Sigmoid colon (tissue), 7 donors: ENCODE data around the gene CRYGA. TPM values are rescaled to one million over a fixed set of nuclear protein-coding genes. Genes with fewer than 3 reads are reported as not detected.

Source experiments
- DNase-seq: peaks from one replicate; pipeline ENCODE4 v3.0.0-alpha.2; 2019
- H3K27ac ChIP-seq, 4 donors: fragments of 200-600 bp; sonication (generic); one replicate each; pipeline ENCODE4 v1.5.1; 2016 to 2019; ENCODE audit warnings: mild to moderate bottlenecking in 1 of 4
- H3K27me3 ChIP-seq, 3 donors: fragments of 200-600 bp; sonication (generic); one replicate each; pipeline ENCODE4 v1.5.1; 2019; ENCODE audit warnings: mild to moderate bottlenecking in 1 of 3
- H3K36me3 ChIP-seq, 4 donors: fragments of 200-600 bp; sonication (generic); one replicate each; pipeline ENCODE4 v1.5.1; 2016 to 2019
- H3K4me1 ChIP-seq, 4 donors: fragments of 200-600 bp; sonication (generic); one replicate each; pipeline ENCODE4 v1.5.1; 2017 to 2019
- H3K4me3 ChIP-seq, 4 donors: fragments of 200-600 bp; sonication (generic); one replicate each; pipeline ENCODE4 v1.5.1; 2017 to 2019; ENCODE audit warnings: mild to moderate bottlenecking in 2 of 4, moderate library complexity in 1 of 4
- H3K9me3 ChIP-seq, 4 donors: fragments of 200-600 bp in 3 of 4; sonication (generic) in 3 of 4; one replicate each; pipeline versions ENCODE4 v1.5.1 to v1.6.1; 2013 to 2019
- CTCF ChIP-seq, 4 experiments: fragments of 450-650 bp in 3 of 4; fragments of 200-600 bp in 1 of 4; IDR thresholded peaks; one replicate each; pipeline ENCODE4 v1.5.1; 2016 to 2019; ENCODE audit warnings: antibody characterized with exemption in 4 of 4, mild to moderate bottlenecking in 3 of 4, moderate library complexity in 2 of 4
- EP300 ChIP-seq, 4 donors: sonication (generic); formaldehyde crosslinking; IDR thresholded peaks; one replicate each; pipeline ENCODE4 v1.6.1; 2017; ENCODE audit warnings: antibody characterized with exemption in 4 of 4
- POLR2A ChIP-seq, 2 donors: fragments of 450-650 bp; IDR thresholded peaks; one replicate each; pipeline ENCODE4 v1.6.1; 2016; ENCODE audit warnings: antibody characterized with exemption in 2 of 2, mild to moderate bottlenecking in 2 of 2, moderate library complexity in 2 of 2
- POLR2AphosphoS5 ChIP-seq, 4 donors: sonication (generic); formaldehyde crosslinking; IDR thresholded peaks; one replicate each; pipeline ENCODE4 v1.6.1; 2017; ENCODE audit warnings: antibody characterized with exemption in 4 of 4
- WGBS, 2 donors: extraction: QIAGEN DNeasy Blood & Tissue Kit; methylation state at CpG; one replicate each; pipeline ENCODE4 v1.1.7; 2013; 5-methylcytosine and 5-hydroxymethylcytosine counted together
- intact Hi-C: fragments of 100-400 bp; cut with DNase I; formaldehyde crosslinking; loops from one replicate; pipeline ENCODE4 v1.15.1; 2023
- polyA plus RNA-seq, 3 donors: library from polyadenylated mRNA; stranded (reverse); fragments of 200-250 nt; gene quantifications; one replicate each; pipeline ENCODE4 v1.2.3, GENCODE V29; 2013
- total RNA-seq, 4 donors: library from RNA; depleted of rRNA; stranded (reverse); fragments of >200 nt; gene quantifications; one replicate each; pipeline ENCODE4 v1.1.0, GENCODE V29; 2016
- donor health status: healthy with polysubstance abuse.
- donor health status: Bipolar disorder and iron deficiency.
- donor health status: healthy.

Gene CRYGA
- total and polyA plus RNA-seq, 7 donors = not detected

GRCh38 chr2:208195531-208195930 is 32.1 kb upstream of the CRYGA start:
- intact Hi-C loops = no loop called here
- H3K4me1 ChIP-seq = no peaks in the 10 kb centered on the region
- H3K36me3 ChIP-seq = no peaks in the 10 kb centered on the region
- no peak overlapping the region for H3K27ac ChIP-seq
- H3K27me3 ChIP-seq = peaks cover 0 to 4% (median 0%) of the 10 kb centered on the region in 3 donors
- no peak overlapping the region for H3K4me3 ChIP-seq
- 85 to 91% methylated on average over 3 of the region's 3 CpGs for WGBS, 2 donors
- H3K9me3 ChIP-seq = no peaks in the 10 kb centered on the region
- no peak for TF ChIP-seq POLR2A (IDR thresholded peaks at IDR 0.05)
- TF ChIP-seq EP300 (IDR thresholded peaks at IDR 0.05) = no peak
- no peak for TF ChIP-seq CTCF (IDR thresholded peaks at IDR 0.05)
- no peak for TF ChIP-seq POLR2AphosphoS5 (IDR thresholded peaks at IDR 0.05)
- no peak for DNase-seq

GRCh38 chr2:208192611-208193236 is 29.3 kb upstream of the CRYGA start:
- no peaks in the 10 kb centered on the region for H3K36me3 ChIP-seq
- 64 to 85% methylated on average over 8 of the region's 8 CpGs for WGBS, 2 donors

GRCh38 chr2:208189810-208190503 is 26.6 kb upstream of the CRYGA start, which contains the start of gene C2orf80:
C2orf80 (minus strand) TSS chr2:208190030; CDS start chr2:208186986, 3,044 bp downstream.
- Histone ChIP-seq H3K9me3 (no peaks in the 10 kb centered on the region), H3K27ac (no peak within 1 kb of the TSS), H3K4me3 (no peak within 1 kb of the TSS), H3K36me3 (no peaks in the 10 kb centered on the region), H3K4me1 (no peaks in the 10 kb centered on the region), H3K27me3 (peaks cover 0 to 5% (median 0%) of the 10 kb centered on the region in 3 donors)
- no peak for TF ChIP-seq EP300 (IDR thresholded peaks at IDR 0.05)
- no peak for TF ChIP-seq CTCF (IDR thresholded peaks at IDR 0.05)
- no peak for TF ChIP-seq POLR2A (IDR thresholded peaks at IDR 0.05)
- no peak for TF ChIP-seq POLR2AphosphoS5 (IDR thresholded peaks at IDR 0.05)
- no peak for DNase-seq
- WGBS, 2 donors = 81 to 87% methylated on average over 10 of the region's 10 CpGs
- intact Hi-C loops = no loop called here

More at GRCh38 chr2:208192611-208193236, 29.3 kb upstream of the CRYGA start:
- Histone ChIP-seq H3K27me3 (peaks cover 0 to 4% (median 0%) of the 10 kb centered on the region in 3 donors), H3K27ac (no peak overlapping the region), H3K9me3 (no peaks in the 10 kb centered on the region), H3K4me3 (no peak overlapping the region), H3K4me1 (no peaks in the 10 kb centered on the region)
- no peak for DNase-seq
- intact Hi-C loops = no loop called here
- TF ChIP-seq EP300 (IDR thresholded peaks at IDR 0.05) (no peak), POLR2AphosphoS5 (IDR thresholded peaks at IDR 0.05) (no peak), CTCF (IDR thresholded peaks at IDR 0.05) (no peak)

- Histone ChIP-seq H3K4me3 (no peak overlapping the region), H3K4me1 (no peaks in the 10 kb centered on the region), H3K27me3 (peaks cover 0 to 9% (median 0%) of the 10 kb centered on the region in 3 donors), H3K27ac (no peak overlapping the region), H3K36me3 (no peaks in the 10 kb centered on the region), H3K9me3 (no peaks in the 10 kb centered on the region)
- no peak for DNase-seq
- intact Hi-C loops = no loop called here
- WGBS, 2 donors = 77 to 83% methylated on average over 5 of the region's 5 CpGs
- TF ChIP-seq POLR2A (IDR thresholded peaks at IDR 0.05) (no peak), EP300 (IDR thresholded peaks at IDR 0.05) (no peak), POLR2AphosphoS5 (IDR thresholded peaks at IDR 0.05) (no peak), CTCF (IDR thresholded peaks at IDR 0.05) (no peak)
Observed at GRCh38 chr2:208189069-208189809, 25.9 kb upstream of the CRYGA start.
